Urothelium cell line (cell line): Measurements from ENCODE around the gene SCAPER.

Experiments
- DNase-seq: peaks from one replicate; pipeline ENCODE4 v3.0.0; 2011; ENCODE audit warnings: low spot score, mixed read lengths
- FAIRE-seq: peaks from 2 replicates; lab custom pipeline; 2011; peaks lifted over from hg19 to GRCh38; lab: Jason Lieb, UNC

Gene SCAPER

GRCh38 chr15:76345880-76346668 lies 559.1 kb downstream of the SCAPER start:
- no peak for FAIRE-seq
- no peak for DNase-seq

- DNase-seq = no peak
- no peak for FAIRE-seq
These were observed 559.6 kb downstream of the SCAPER start for GRCh38 chr15:76345583-76345879.

DNA sequence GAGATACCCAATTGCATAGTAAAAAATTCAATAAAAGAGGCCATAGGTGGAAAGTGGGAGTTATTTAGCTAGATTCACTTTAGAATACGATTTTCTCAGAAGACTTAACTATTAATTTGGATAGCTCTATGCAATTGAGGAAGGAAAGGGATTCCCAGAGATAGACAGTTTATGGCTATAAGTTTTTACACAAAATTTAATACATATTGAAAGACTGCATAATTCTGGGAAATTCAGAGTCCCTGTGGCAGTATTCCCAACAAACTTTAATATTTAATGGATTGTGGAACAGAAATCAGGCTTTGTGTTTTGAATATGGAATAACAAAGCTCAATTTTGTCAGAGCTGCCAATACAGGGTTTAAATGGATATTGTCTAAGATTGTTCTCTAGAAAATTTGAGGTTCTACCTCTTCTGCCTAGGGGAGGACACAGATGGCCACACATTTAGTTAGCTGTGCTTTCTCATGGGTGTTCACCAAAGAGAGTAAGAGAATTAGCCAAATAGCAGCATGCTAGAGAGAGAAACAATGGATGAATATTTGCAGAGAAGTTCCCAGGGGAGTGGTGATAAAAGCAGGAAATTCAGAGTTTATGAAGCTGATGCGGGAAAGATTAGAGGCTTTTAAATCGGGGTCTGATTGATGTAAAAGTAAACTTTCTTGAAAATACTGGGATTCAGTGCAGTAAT lies 560.1 kb downstream of the SCAPER start:
- DNase-seq = no peak

DNA sequence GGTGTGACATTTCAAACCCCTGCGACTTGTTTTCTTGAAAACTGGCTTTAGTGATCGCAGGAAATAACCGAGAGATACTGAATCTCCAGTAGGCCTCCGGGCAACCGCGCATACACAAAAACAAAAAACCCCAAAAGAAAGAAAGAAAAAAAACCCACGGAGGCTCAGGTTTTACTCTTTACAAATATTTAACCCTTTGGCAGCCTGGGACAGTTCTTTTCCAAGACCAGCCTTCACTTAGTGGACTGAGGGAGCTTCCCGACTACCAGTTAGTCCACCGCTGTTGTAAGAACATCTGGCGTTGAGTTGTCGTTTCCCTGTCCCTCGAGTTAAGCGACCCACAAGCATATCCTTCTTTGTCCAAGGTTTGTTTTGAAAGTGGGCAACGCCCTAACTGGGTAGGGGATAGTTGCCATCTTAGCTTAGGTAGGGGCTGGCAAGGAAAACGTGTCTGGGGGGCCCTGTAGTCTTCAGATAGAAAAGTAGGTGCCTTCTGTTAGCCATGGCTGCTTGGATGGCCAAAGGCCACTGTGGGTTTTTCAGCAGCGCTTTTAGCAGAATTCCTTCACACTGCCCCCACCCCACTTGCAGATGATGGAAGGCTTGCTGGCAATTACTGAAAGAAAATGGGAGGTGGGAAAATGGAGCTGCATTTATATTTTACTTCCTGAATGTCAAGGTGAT lies 561.7 kb downstream of the SCAPER start:
- DNase-seq (no peak), FAIRE-seq (no peak)

More for the DNA sequence above, 560.1 kb downstream of the SCAPER start:
- no peak for FAIRE-seq

DNA sequence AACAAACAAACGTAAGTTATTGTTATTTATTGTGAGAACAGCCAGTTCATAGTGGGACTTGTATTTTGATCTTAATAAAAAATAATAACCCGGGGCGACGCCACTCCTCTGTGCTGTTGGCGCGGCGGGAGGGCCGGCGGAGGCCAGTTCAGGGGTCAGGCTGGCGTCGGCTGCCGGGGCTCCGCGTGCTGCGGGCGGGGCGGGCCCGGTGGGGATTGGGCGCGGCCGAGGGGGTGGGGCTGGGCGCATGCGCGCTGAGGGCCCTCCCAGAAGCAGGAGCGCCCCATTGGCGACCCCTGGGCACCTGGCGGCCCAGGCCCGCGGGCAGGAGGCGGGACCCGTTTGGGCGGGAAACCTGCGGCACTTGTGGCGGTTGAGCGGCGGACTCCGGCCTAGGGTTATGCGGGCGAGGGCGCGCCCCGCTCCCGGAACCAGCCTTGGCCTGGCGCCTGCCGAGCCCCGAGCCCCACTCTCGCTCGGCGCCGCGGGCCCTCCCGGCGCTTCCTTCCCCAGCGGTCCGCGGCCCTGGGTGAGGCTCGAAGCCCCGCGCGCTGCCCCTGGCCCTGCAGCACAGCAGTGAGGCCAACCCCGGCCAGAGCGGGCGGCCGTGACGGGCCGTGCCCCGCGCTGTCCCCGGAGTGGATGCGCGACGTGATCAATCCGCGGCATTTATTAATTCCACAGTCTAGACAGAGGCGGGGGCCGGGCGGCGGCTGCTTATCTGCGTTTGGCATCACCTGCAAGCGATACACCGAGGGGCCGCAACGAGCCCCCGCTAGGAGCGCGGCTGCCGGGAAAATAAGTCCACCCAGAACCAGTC lies 562.5 kb downstream of the SCAPER start:
- FAIRE-seq (no peak), DNase-seq (no peak)

- FAIRE-seq (no peak), DNase-seq (no peak)
These were observed 563.1 kb downstream of the SCAPER start for GRCh38 chr15:76342058-76342381.

DNA sequence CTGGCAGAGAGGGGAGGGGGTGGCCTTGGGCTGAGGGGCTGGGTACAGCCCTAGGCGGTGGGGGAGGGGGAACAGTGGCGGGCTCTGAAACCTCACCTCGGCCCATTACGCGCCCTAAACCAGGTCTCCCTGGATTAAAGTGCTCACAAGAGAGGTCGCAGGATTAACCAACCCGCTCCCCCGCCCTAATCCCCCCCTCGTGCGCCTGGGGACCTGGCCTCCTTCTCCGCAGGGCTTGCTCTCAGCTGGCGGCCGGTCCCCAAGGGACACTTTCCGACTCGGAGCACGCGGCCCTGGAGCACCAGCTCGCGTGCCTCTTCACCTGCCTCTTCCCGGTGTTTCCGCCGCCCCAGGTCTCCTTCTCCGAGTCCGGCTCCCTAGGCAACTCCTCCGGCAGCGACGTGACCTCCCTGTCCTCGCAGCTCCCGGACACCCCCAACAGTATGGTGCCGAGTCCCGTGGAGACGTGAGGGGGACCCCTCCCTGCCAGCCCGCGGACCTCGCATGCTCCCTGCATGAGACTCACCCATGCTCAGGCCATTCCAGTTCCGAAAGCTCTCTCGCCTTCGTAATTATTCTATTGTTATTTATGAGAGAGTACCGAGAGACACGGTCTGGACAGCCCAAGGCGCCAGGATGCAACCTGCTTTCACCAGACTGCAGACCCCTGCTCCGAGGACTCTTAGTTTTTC lies 563.6 kb downstream of the SCAPER start:
- no peak for DNase-seq
- no peak for FAIRE-seq

GRCh38 chr15:76340803-76341365 lies 564.3 kb downstream of the SCAPER start:
- no peak for FAIRE-seq
- no peak for DNase-seq

DNA sequence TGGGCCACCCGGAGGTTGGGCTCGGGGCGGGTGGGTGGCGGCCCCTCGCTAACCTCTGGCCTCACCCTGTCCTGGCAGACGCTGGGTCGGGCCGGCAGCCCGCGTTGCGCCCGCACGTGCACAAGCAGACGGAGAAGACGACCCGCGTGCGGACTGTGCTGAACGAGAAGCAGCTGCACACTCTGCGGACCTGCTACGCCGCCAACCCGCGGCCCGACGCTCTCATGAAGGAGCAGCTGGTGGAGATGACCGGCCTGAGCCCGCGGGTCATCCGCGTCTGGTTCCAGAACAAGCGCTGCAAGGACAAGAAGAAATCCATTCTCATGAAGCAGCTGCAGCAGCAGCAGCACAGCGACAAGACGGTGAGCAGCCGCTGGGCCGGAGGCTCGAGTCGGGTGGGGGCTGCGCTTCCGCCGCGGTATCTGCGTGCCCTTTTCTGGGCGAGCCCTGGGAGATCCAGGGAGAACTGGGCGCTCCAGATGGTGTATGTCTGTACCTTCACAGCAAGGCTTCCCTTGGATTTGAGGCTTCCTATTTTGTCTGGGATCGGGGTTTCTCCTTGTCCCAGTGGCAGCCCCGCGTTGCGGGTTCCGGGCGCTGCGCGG lies 564.8 kb downstream of the SCAPER start:
- FAIRE-seq (no peak), DNase-seq (no peak)

DNA sequence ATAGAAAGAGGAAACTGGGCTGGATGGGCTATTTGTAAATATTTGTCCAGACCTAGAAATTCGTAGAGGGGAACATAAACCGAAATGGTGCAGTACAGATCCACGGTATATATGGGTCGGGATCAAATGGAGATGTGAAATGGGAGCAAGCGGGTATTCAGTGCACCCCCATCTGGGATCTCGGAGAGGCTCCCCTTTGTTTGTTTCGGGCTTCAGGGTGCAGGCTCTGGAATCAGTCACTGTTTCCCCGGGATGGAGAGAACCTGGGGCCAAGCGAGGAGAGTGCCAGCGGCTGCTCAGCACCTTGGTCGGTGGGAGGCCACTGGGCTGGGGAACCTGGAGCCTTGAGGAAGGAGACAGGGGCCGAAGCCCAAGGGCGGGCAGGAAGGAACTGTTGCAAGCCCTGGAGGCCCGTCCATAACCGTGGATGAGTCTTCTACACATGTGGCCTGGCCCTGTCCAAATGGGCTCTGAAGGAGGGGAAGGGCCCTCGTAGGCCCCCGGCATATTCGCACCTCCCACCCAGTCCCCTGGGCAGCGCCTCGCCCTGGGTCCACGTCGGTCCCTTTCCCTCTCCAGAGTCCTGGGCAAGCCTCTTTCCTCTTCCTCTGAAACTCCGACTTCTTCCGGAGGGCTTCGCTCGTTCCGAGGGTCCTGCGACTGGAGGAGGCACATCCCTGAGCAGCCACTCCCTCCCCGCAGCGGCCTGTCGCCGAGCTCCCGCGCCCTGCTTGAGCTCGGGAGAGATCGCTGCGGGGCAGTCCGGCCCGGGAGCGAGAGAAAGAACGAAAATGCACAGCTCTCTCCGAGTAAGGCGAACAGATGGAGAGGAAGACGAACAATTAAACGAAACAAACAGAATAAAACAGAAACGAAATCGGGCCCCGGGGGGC lies 565.6 kb downstream of the SCAPER start:
- FAIRE-seq = no peak
- no peak for DNase-seq

GRCh38 chr15:76338486-76339304 lies 566.4 kb downstream of the SCAPER start:
- no peak for DNase-seq
- no peak for FAIRE-seq

DNA sequence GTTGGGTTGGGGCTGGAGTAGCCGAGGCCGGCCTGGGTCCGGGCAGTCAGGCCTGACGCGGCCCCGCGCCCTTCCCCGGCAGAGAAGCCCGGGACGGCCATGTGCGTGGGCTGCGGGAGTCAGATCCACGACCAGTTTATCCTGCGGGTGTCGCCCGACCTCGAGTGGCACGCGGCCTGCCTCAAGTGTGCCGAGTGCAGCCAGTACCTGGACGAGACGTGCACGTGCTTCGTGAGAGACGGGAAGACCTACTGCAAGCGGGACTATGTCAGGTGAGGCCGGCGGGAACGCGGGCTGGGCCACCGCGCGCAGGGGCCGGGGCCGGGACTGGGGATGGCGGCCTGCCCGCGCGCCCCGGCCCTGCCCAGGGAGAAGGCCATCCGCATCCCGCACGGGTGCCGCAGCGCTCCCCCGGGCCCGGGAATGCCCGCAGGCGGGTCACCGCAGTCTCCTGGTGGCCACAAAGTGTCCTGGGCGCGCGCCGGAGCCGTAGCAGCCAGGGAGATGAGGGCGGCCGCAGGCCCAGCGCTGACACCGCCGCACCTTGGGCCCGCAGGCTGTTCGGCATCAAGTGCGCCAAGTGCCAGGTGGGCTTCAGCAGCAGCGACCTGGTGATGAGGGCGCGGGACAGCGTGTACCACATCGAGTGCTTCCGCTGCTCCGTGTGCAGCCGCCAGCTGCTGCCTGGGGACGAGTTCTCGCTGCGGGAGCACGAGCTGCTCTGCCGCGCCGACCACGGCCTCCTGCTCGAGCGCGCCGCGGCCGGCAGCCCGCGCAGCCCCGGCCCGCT lies 567.2 kb downstream of the SCAPER start:
- no peak for DNase-seq
- FAIRE-seq = no peak

- DNase-seq (peak; percentile 70), FAIRE-seq (no peak)
These were observed 568.0 kb downstream of the SCAPER start for GRCh38 chr15:76337059-76337695.

- peak; percentile 95 for FAIRE-seq
- peak; percentile 98 for DNase-seq
These were observed 568.7 kb downstream of the SCAPER start, which contains the start of gene ISL2 for GRCh38 chr15:76336254-76337058. Gene ISL2, plus strand, starts transcription at chr15:76336773. Its CDS starts 111 bp downstream, at chr15:76336884.

GRCh38 chr15:76335307-76336253 lies 569.6 kb downstream of the SCAPER start:
- DNase-seq (peak; percentile 57), FAIRE-seq (no peak)
